ENCODE data around the gene OARD1.

DNA sequence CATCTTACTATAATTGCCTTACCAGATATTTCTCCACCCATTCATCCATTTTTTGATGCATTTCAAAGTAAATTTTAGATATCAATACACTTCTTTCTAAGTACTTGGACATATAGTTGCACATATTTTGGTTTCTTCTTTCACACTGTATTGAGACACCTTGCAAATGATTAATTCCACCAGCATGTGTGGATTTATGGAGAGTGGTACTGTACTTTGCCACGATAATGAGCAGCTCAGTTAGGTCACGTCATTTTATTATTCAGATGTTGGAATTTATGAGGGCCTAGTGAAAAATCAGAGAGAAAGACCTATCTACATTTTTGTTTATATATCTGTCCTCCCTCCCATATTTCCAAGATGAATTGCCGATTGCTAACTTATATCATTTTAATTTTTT is 5.9 kb upstream of the OARD1 start:
- TF ChIP-seq, protein P1, sequence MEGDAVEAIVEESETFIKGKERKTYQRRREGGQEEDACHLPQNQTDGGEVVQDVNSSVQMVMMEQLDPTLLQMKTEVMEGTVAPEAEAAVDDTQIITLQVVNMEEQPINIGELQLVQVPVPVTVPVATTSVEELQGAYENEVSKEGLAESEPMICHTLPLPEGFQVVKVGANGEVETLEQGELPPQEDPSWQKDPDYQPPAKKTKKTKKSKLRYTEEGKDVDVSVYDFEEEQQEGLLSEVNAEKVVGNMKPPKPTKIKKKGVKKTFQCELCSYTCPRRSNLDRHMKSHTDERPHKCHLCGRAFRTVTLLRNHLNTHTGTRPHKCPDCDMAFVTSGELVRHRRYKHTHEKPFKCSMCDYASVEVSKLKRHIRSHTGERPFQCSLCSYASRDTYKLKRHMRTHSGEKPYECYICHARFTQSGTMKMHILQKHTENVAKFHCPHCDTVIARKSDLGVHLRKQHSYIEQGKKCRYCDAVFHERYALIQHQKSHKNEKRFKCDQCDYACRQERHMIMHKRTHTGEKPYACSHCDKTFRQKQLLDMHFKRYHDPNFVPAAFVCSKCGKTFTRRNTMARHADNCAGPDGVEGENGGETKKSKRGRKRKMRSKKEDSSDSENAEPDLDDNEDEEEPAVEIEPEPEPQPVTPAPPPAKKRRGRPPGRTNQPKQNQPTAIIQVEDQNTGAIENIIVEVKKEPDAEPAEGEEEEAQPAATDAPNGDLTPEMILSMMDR (IDR thresholded peaks at IDR 0.05; ENCODE audit: low read length), result no peak
- TF ChIP-seq EZH2 (optimal IDR thresholded peaks at IDR 0.05; ENCODE audit: low read depth, low read length) (no peak), EZH2phosphoT487 (IDR thresholded peaks at IDR 0.05; ENCODE audit: low read length) (no peak)

All from MM.1S (cell line).